H1 (cell line): ENCODE results near the gene ELL. TPM values are rescaled to one million over a fixed set of nuclear protein-coding genes. Genes with fewer than 3 reads are reported as not detected.

Experiments
- CEBPB ChIP-seq: IDR thresholded peaks from 2 replicates; pipeline ENCODE4 v1.6.1; 2012; ENCODE audit warnings: low read depth, low read length
- CHD7 ChIP-seq: fragments of 300-600 bp; sonication (generic); IDR thresholded peaks from 2 replicates; pipeline ENCODE4 v1.7.1; 2012; ENCODE audit warnings: low read length, moderate library complexity, mild to moderate bottlenecking, inconsistent platforms; ENCODE audit not compliant: insufficient replicate concordance
- EP300 ChIP-seq, 2 experiments: IDR thresholded peaks; 1 replicate in 1 of 2; 2 replicates in 1 of 2; pipeline ENCODE4 v1.6.1; 2011 to 2012; ENCODE audit warnings: low read depth in 2 of 2, low read length in 2 of 2, mild to moderate bottlenecking in 2 of 2, borderline replicate concordance in 1 of 2, inconsistent platforms in 1 of 2, moderate library complexity in 1 of 2
- EZH2 ChIP-seq: fragments of 200-600 bp; sonication (generic); IDR thresholded peaks from 2 replicates; pipeline ENCODE4 v1.7.1; 2012; ENCODE audit warnings: low read depth, mild to moderate bottlenecking, moderate library complexity, low read length, inconsistent platforms; ENCODE audit not compliant: severe bottlenecking
- KDM4A ChIP-seq: IDR thresholded peaks from one replicate; pipeline ENCODE4 v1.7.1; 2012; ENCODE audit warnings: low read depth, mild to moderate bottlenecking, moderate library complexity, low read length, inconsistent platforms; ENCODE audit not compliant: severe bottlenecking
- RXRA ChIP-seq: IDR thresholded peaks from 2 replicates; pipeline ENCODE4 v1.6.1; 2011; ENCODE audit warnings: low read depth, mild to moderate bottlenecking, low read length, moderate library complexity; ENCODE audit not compliant: insufficient read depth
- SIRT6 ChIP-seq: IDR thresholded peaks from one replicate; pipeline ENCODE4 v1.7.1; 2012; ENCODE audit warnings: low read length, inconsistent platforms
- SP2 ChIP-seq: IDR thresholded peaks from 2 replicates; pipeline ENCODE4 v1.6.1; 2012; ENCODE audit warnings: mild to moderate bottlenecking, low read length, inconsistent platforms
- SRF ChIP-seq: IDR thresholded peaks from 2 replicates; pipeline ENCODE4 v1.6.1; 2011; ENCODE audit warnings: mild to moderate bottlenecking, low read depth, low read length, moderate library complexity
- YY1 ChIP-seq: IDR thresholded peaks from 2 replicates; pipeline ENCODE4 v1.6.1; 2011; ENCODE audit warnings: low read depth, mild to moderate bottlenecking, low read length
- ZNF274 ChIP-seq: IDR thresholded peaks from 2 replicates; pipeline ENCODE4 v1.7.0; 2012; ENCODE audit warnings: low read length, borderline replicate concordance; ENCODE audit errors: extremely low read depth
- polyA plus RNA-seq, 7 experiments: library from polyadenylated mRNA; depleted of rRNA in 3 of 7; stranded (reverse) in 5 of 7; unstranded in 2 of 7; fragments of >200 nt in 5 of 7; fragments of 200-250 nt in 2 of 7; gene quantifications; 1 replicate in 5 of 7; 2 replicates in 1 of 7; 4 replicates in 1 of 7; pipeline versions ENCODE4 v1.2.1 to v1.2.3, GENCODE V29; 2011 to 2013; ENCODE audit warnings: missing spikeins in 2 of 7, mixed read lengths in 2 of 7
- total RNA-seq: library from RNA; stranded (reverse); fragmentation: NEBNext Ultra II Directional; extraction: Animal tissue kit (Norgen Biotek cat#: 25700); gene quantifications from 2 replicates; pipeline ENCODE4 v1.2.1, GENCODE V29; 2021

ELL gene
- total and polyA plus RNA-seq, 2 of the 8 experiments (the other 6 are each of a cell fraction or from before 2014, with no cell fraction given): 5.2 to 10.5 TPM

GRCh38 chr19:18475762-18476331 is 46.0 kb downstream of the ELL start (continued):
- TF ChIP-seq CHD7: no peak
- no peak for TF ChIP-seq RXRA
- TF ChIP-seq ZNF274: no peak
- TF ChIP-seq EZH2: no peak
- TF ChIP-seq EP300 (IDR thresholded peaks at IDR 0.05; ENCODE audit: borderline replicate concordance in 1 of 2, low read depth in 2 of 2, low read length in 2 of 2): no peak
- TF ChIP-seq YY1: no peak
- no peak for TF ChIP-seq SP2
- TF ChIP-seq SIRT6: no peak
- TF ChIP-seq CEBPB: no peak
- TF ChIP-seq KDM4A: no peak
- TF ChIP-seq SRF: no peak
